GM12874 (cell line): Measurements from ENCODE around the gene AZIN2.

Experiments used
- CTCF ChIP-seq: IDR thresholded peaks from 2 replicates; pipeline ENCODE4 v1.5.1; 2011; ENCODE audit warnings: low read depth, mild to moderate bottlenecking, control low read depth, low read length, moderate library complexity; ENCODE audit not compliant: insufficient read depth

AZIN2 gene

GRCh38 chr1:33140153-33141149, 59.5 kb downstream of the AZIN2 start:
- TF ChIP-seq CTCF, result no peak

DNA sequence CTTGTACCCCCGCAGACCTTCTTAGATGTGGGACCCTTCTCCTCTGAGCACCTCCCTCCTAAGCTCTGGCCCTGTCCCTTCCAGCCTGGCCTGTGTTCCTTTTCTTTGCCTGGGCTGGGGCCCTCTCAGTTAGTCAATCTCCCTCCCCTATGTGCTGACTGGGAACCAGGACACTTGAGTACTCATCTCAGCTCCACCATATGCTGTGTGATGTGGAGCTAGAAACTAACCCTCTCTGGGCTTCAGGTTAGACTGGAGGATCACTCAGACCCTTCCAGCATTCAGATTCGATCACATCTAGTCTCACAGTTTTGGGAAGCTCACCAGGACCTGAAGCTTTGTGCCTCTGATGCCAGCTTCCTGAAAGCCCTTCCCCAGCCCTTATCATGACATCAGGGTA, 60.3 kb downstream of the AZIN2 start:
- no peak for TF ChIP-seq CTCF

DNA sequence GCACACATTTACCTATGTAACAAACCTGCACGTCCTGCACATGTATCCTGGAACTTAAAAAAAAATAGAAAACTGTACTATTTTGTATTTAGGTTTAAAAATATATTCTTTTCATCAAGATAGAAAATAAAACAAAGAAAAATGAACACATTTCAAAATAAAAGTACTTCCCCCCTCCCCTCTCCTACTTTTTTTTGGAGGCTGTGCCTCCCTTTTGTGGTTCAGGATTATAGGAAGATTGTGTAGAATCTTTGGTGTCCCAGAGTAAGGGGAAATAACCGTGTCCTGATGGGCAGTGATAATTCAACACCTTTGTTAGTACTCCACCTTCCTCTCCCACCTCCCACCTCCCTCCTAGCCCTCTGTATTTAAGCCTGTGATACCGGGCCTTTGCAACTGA, 60.8 kb downstream of the AZIN2 start:
- TF ChIP-seq CTCF, result no peak

GRCh38 chr1:33142483-33143064, 61.6 kb downstream of the AZIN2 start:
- no peak for TF ChIP-seq CTCF

DNA sequence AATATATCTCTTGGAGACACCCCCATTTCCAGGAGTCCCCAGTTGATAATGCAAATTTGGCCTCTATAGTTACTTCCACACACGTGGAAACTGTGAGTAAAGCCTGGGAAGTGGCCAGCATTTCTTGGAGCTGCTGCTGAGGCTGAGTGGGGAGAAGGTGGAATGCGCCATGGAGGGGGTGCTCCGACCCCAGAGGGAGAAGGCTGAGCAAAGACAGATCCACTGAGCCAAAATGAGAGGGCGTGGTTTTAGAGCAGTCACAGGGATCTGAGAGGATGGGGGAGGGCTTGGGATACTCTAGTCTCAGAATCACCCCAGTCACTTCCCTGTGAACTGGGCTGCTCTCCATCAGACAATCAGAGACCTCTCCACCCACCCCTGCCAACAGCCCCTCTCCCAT, 62.2 kb downstream of the AZIN2 start:
- no peak for TF ChIP-seq CTCF

GRCh38 chr1:33143698-33144097, 62.7 kb downstream of the AZIN2 start:
- no peak for TF ChIP-seq CTCF

GRCh38 chr1:33146003-33146402, 65.0 kb downstream of the AZIN2 start:
- no peak for TF ChIP-seq CTCF
